Fibroblast of lung (primary cell): ENCODE data around the gene C1orf105.

ENCODE experiments used
- EZH2 ChIP-seq: IDR thresholded peaks from 2 replicates; pipeline ENCODE4 v1.5.1; 2012; ENCODE audit warnings: low read length, control low read depth, mild to moderate bottlenecking; ENCODE audit errors: missing control alignments
- TF ChIP-seq, protein P1 (sequence below), 2 donors: IDR thresholded peaks in 1 of 2; conservative IDR thresholded peaks in 1 of 2; 1 replicate in 1 of 2; 2 replicates in 1 of 2; pipeline ENCODE4 v1.5.1; 2011 to 2012; ENCODE audit warnings: low read length in 2 of 2, control low read depth in 1 of 2, inconsistent platforms in 1 of 2, low read depth in 1 of 2, mild to moderate bottlenecking in 1 of 2

- no peak for TF ChIP-seq EZH2
- TF ChIP-seq, protein P1, sequence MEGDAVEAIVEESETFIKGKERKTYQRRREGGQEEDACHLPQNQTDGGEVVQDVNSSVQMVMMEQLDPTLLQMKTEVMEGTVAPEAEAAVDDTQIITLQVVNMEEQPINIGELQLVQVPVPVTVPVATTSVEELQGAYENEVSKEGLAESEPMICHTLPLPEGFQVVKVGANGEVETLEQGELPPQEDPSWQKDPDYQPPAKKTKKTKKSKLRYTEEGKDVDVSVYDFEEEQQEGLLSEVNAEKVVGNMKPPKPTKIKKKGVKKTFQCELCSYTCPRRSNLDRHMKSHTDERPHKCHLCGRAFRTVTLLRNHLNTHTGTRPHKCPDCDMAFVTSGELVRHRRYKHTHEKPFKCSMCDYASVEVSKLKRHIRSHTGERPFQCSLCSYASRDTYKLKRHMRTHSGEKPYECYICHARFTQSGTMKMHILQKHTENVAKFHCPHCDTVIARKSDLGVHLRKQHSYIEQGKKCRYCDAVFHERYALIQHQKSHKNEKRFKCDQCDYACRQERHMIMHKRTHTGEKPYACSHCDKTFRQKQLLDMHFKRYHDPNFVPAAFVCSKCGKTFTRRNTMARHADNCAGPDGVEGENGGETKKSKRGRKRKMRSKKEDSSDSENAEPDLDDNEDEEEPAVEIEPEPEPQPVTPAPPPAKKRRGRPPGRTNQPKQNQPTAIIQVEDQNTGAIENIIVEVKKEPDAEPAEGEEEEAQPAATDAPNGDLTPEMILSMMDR (conservative IDR thresholded peaks at IDR 0.05 in 1 of 2, IDR thresholded peaks at IDR 0.05 in 1 of 2; ENCODE audit: low read depth in 1 of 2, low read length in 2 of 2): no peak
Measured at GRCh38 chr1:172483448-172483847, 63.0 kb downstream of the C1orf105 start.
